ENCODE data around the gene PROX2. TPM values are rescaled to one million over a fixed set of nuclear protein-coding genes. Genes with fewer than 3 reads are reported as not detected.

PROX2 gene
- total RNA-seq, 1 donor from 2014 or later: not detected

DNA sequence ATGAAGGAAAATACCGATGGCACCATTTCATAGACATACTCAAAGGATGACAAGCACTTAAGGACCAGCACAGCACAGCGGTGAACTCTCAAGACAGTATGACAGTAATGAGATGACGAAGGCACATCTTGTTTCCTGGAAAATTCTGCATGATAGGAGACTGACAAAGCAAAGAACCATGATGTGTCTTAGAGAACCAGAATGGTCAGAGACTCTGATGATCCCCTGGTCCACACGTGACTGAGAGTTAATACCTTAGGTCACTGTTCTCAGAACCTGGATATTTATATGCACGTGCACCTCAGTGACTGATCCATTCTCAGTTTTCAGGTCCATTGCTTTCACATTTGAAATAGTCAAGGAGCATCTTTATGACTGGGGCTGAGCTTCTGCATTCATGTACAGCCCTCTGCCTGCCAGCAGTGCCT, 35.3 kb downstream of the PROX2 start:
- Mint-ChIP-seq H3K27me3 (ENCODE audit: unreplicated experiment) (no peaks in the 10 kb centered on the region), H3K27ac (ENCODE audit: unreplicated experiment) (no peak overlapping the region), H3K4me3 (ENCODE audit: unreplicated experiment) (no peak overlapping the region), H3K9me3 (ENCODE audit: unreplicated experiment) (no peaks in the 10 kb centered on the region), H3K36me3 (ENCODE audit: unreplicated experiment) (peaks cover 18% of the 10 kb centered on the region), H3K4me1 (ENCODE audit: unreplicated experiment) (peaks cover 64% of the 10 kb centered on the region)
- TF ChIP-seq CTCF (IDR thresholded peaks at IDR 0.05): no peak
- DNase-seq (ENCODE audit: extremely low spot score, unreplicated experiment): no peak

GRCh38 chr14:74838166-74838565, 37.8 kb downstream of the PROX2 start:
- DNase-seq (ENCODE audit: extremely low spot score, unreplicated experiment): no peak
- peaks cover 57% of the 10 kb centered on the region for H3K4me1 Mint-ChIP-seq (ENCODE audit: unreplicated experiment)
- H3K4me3 Mint-ChIP-seq (ENCODE audit: unreplicated experiment): peak overlapping the region; percentile 55

DNA sequence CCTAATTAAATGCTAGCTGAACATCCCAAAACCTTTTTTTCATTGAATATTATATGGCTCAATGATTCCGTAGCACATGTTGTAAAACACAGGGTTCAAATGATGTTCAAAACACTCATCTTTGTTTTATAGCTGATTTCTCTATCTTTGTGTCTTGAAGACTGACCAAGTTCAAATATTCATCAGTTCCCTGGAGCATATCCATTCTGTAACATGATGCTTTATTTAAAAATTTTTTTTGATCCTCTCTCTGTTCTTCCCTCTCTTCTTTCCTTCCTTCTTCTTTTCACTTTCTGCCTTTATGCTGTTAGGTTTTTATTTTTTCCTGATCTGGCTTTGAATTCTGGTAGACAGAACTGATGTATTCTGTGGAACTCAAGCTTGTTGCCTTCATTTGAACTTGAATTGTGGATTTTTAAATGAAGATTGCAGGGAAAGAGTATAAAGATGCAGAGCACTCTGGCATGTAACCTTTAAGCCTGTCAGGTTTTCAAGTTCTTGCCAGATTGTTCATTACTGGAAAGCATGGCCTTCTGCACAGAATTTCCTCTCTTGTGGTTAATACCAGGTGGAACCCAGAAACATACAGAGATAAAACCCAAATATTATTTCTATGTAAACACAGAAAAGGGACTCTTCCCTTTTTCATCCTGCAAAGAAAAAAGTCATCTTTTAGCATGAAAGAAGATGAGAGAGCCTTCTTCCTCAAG, 39.5 kb downstream of the PROX2 start:
- no peak for DNase-seq (ENCODE audit: extremely low spot score, unreplicated experiment)
- Mint-ChIP-seq H3K36me3 (ENCODE audit: unreplicated experiment) (peaks cover 16% of the 10 kb centered on the region), H3K27me3 (ENCODE audit: unreplicated experiment) (no peaks in the 10 kb centered on the region), H3K4me1 (ENCODE audit: unreplicated experiment) (peaks cover 49% of the 10 kb centered on the region), H3K9me3 (ENCODE audit: unreplicated experiment) (no peaks in the 10 kb centered on the region), H3K27ac (ENCODE audit: unreplicated experiment) (peak overlapping the region; percentile 65), H3K4me3 (ENCODE audit: unreplicated experiment) (no peak overlapping the region)
- TF ChIP-seq CTCF (IDR thresholded peaks at IDR 0.05): no peak

More at GRCh38 chr14:74838166-74838565, 37.8 kb downstream of the PROX2 start:
- TF ChIP-seq CTCF (IDR thresholded peaks at IDR 0.05): no peak
- H3K27ac Mint-ChIP-seq (ENCODE audit: unreplicated experiment): peak overlapping the region; percentile 85
- no peaks in the 10 kb centered on the region for H3K27me3 Mint-ChIP-seq (ENCODE audit: unreplicated experiment)
- no peaks in the 10 kb centered on the region for H3K9me3 Mint-ChIP-seq (ENCODE audit: unreplicated experiment)
- peaks cover 18% of the 10 kb centered on the region for H3K36me3 Mint-ChIP-seq (ENCODE audit: unreplicated experiment)

DNA sequence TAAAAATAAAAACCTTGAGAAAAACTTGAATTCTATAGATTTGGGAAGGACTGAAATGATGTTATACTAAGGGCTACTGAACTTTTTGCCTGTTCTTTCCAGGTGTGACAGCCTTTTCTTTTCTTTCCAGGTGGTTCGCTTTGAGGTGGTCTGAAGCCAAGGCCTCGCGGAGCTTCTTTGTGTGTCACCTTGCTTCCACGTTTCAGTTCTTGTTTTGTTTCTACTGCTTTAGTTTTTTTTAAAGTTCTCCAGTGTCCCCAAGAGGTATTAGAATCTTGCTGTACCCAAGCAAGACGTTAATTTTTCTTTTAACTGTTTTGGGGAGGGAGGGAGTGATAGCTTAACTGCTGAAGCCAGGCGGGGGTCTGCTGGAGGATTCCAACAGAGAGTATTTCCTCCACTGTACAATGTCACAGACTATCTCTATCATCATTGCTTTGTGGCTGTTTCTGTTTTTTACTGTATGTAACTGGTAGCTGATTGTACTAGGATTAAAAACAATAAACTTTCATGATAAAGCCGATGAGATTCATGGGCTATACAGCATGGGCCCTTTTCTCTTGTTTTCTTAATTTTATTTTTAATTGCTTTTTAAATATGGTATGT, 40.2 kb downstream of the PROX2 start:
- H3K9me3 Mint-ChIP-seq (ENCODE audit: unreplicated experiment): no peaks in the 10 kb centered on the region
- H3K36me3 Mint-ChIP-seq (ENCODE audit: unreplicated experiment): peaks cover 11% of the 10 kb centered on the region
- no peak for DNase-seq (ENCODE audit: extremely low spot score, unreplicated experiment)
- H3K4me1 Mint-ChIP-seq (ENCODE audit: unreplicated experiment): peaks cover 47% of the 10 kb centered on the region
- no peak overlapping the region for H3K4me3 Mint-ChIP-seq (ENCODE audit: unreplicated experiment)
- H3K27me3 Mint-ChIP-seq (ENCODE audit: unreplicated experiment): no peaks in the 10 kb centered on the region
- peak overlapping the region; percentile 79 for H3K27ac Mint-ChIP-seq (ENCODE audit: unreplicated experiment)
- TF ChIP-seq CTCF (IDR thresholded peaks at IDR 0.05): no peak

GRCh38 chr14:74834692-74835392, 41.1 kb downstream of the PROX2 start:
- Mint-ChIP-seq H3K4me3 (ENCODE audit: unreplicated experiment) (peak overlapping the region; percentile 10), H3K4me1 (ENCODE audit: unreplicated experiment) (peaks cover 47% of the 10 kb centered on the region), H3K27me3 (ENCODE audit: unreplicated experiment) (no peaks in the 10 kb centered on the region), H3K27ac (ENCODE audit: unreplicated experiment) (peak overlapping the region; percentile 79), H3K9me3 (ENCODE audit: unreplicated experiment) (no peaks in the 10 kb centered on the region), H3K36me3 (ENCODE audit: unreplicated experiment) (peaks cover 11% of the 10 kb centered on the region)
- DNase-seq (ENCODE audit: extremely low spot score, unreplicated experiment): no peak
- no peak for TF ChIP-seq CTCF (IDR thresholded peaks at IDR 0.05)
